Liver (tissue), 9 donors: Measurements from ENCODE around the gene CYB5D1. TPM values are rescaled to one million over a fixed set of nuclear protein-coding genes. Genes with fewer than 3 reads are reported as not detected.

Source experiments
- DNase-seq: peaks from one replicate; pipeline ENCODE4 v3.0.0-alpha.2; 2017; ENCODE audit warnings: low spot score
- H3K27ac ChIP-seq, 2 donors: one replicate each; pipeline ENCODE4 v1.7.0; 2013; ENCODE audit warnings: inconsistent platforms in 2 of 2, low read length in 2 of 2, control low read depth in 1 of 2, low read depth in 1 of 2, mild to moderate bottlenecking in 1 of 2
- H3K27me3 ChIP-seq, 4 donors: one replicate each; pipeline versions ENCODE4 v1.6.1 to v1.7.0; 2013; ENCODE audit warnings: low read length in 3 of 4, inconsistent platforms in 1 of 4, mild to moderate bottlenecking in 1 of 4, moderate library complexity in 1 of 4; ENCODE audit not compliant: control insufficient read depth in 4 of 4, insufficient read depth in 4 of 4
- H3K36me3 ChIP-seq, 4 donors: one replicate each; pipeline versions ENCODE4 v1.6.1 to v1.7.0; 2013; ENCODE audit warnings: low read length in 3 of 4, mild to moderate bottlenecking in 3 of 4, low read depth in 1 of 4, moderate library complexity in 1 of 4; ENCODE audit not compliant: control insufficient read depth in 4 of 4, insufficient read depth in 3 of 4
- H3K4me1 ChIP-seq, 4 donors: one replicate each; pipeline versions ENCODE4 v1.6.1 to v1.7.0; 2013; ENCODE audit warnings: low read length in 3 of 4, mild to moderate bottlenecking in 3 of 4, moderate library complexity in 1 of 4; ENCODE audit not compliant: control insufficient read depth in 4 of 4, insufficient read depth in 4 of 4
- H3K4me3 ChIP-seq, 3 donors: one replicate each; pipeline versions ENCODE4 v1.6.1 to v1.7.0; 2013; ENCODE audit warnings: low read length in 3 of 3, control low read depth in 1 of 3, low read depth in 1 of 3, mild to moderate bottlenecking in 1 of 3
- H3K9ac ChIP-seq, 2 donors: one replicate each; pipeline ENCODE4 v1.7.0; 2013; ENCODE audit warnings: low read length in 2 of 2, mild to moderate bottlenecking in 2 of 2, moderate library complexity in 2 of 2, control low read depth in 1 of 2, low read depth in 1 of 2
- H3K9me3 ChIP-seq, 4 donors: one replicate each; pipeline versions ENCODE4 v1.6.1 to v1.7.0; 2013; ENCODE audit warnings: low read length in 3 of 4; ENCODE audit not compliant: control insufficient read depth in 4 of 4
- CTCF ChIP-seq: fragments of 150-350 bp; IDR thresholded peaks from 2 replicates; pipeline ENCODE4 v1.5.1; 2017; ENCODE audit warnings: improper control_type of control experiment, low read depth, low read length; ENCODE audit not compliant: missing input control
- EGR1 ChIP-seq, 2 donors: IDR thresholded peaks; 2 replicates each; pipeline ENCODE4 v1.6.1; 2016 to 2018; ENCODE audit warnings: antibody characterized with exemption in 2 of 2, low read depth in 2 of 2
- FOXA2 ChIP-seq: IDR thresholded peaks from 2 replicates; pipeline ENCODE4 v1.6.1; 2016; ENCODE audit warnings: antibody characterized with exemption
- GABPA ChIP-seq, 2 donors: IDR thresholded peaks in 1 of 2; conservative IDR thresholded peaks in 1 of 2; 2 replicates each; pipeline ENCODE4 v1.6.1; 2016; ENCODE audit warnings: antibody characterized with exemption in 2 of 2, mild to moderate bottlenecking in 1 of 2, moderate library complexity in 1 of 2
- HNF4A ChIP-seq, 2 donors: conservative IDR thresholded peaks; 2 replicates each; pipeline ENCODE4 v1.6.1; 2016; ENCODE audit warnings: antibody characterized with exemption in 2 of 2, mild to moderate bottlenecking in 2 of 2
- HNF4G ChIP-seq: IDR thresholded peaks from 2 replicates; pipeline ENCODE4 v1.6.1; 2016; ENCODE audit warnings: antibody characterized with exemption
- JUND ChIP-seq, 2 donors: IDR thresholded peaks; 2 replicates each; pipeline ENCODE4 v1.6.1; 2016; ENCODE audit warnings: antibody characterized with exemption in 2 of 2
- MAX ChIP-seq: IDR thresholded peaks from 2 replicates; pipeline ENCODE4 v1.6.1; 2016; ENCODE audit warnings: antibody characterized with exemption
- NR2F2 ChIP-seq: IDR thresholded peaks from 2 replicates; pipeline ENCODE4 v1.6.1; 2016; ENCODE audit warnings: antibody characterized with exemption
- RAD21 ChIP-seq, 2 donors: IDR thresholded peaks; 2 replicates each; pipeline ENCODE4 v1.6.1; 2016; ENCODE audit warnings: antibody characterized with exemption in 2 of 2, mild to moderate bottlenecking in 2 of 2
- REST ChIP-seq: IDR thresholded peaks from 2 replicates; pipeline ENCODE4 v1.6.1; 2016; ENCODE audit warnings: antibody characterized with exemption, mild to moderate bottlenecking
- RXRA ChIP-seq, 2 donors: IDR thresholded peaks; 2 replicates each; pipeline ENCODE4 v1.6.1; 2017 to 2018; ENCODE audit warnings: antibody characterized with exemption in 2 of 2, mild to moderate bottlenecking in 1 of 2
- YY1 ChIP-seq: IDR thresholded peaks from 2 replicates; pipeline ENCODE4 v1.6.1; 2016; ENCODE audit warnings: antibody characterized with exemption, mild to moderate bottlenecking
- ZBTB33 ChIP-seq: IDR thresholded peaks from 2 replicates; pipeline ENCODE4 v1.6.1; 2016; ENCODE audit warnings: antibody characterized with exemption
- WGBS: extraction: QIAGEN DNeasy Blood & Tissue Kit; methylation state at CpG from one replicate; pipeline ENCODE4 v1.1.7; 2013; 5-methylcytosine and 5-hydroxymethylcytosine counted together
- polyA plus RNA-seq, 2 donors: library from polyadenylated mRNA; stranded (reverse) in 1 of 2; unstranded in 1 of 2; fragments of 200-250 nt in 1 of 2; fragments of >200 nt in 1 of 2; fragmentation: Nextera tagmentation in 1 of 2; extraction: Ambion mirVana in 1 of 2; gene quantifications; one replicate each; pipeline versions ENCODE4 v1.2.1 to v1.2.3, GENCODE V29; 2013 to 2015
- total RNA-seq, 2 donors: library from RNA; depleted of rRNA; stranded (reverse); fragments of >200 nt; gene quantifications; one replicate each; pipeline ENCODE4 v1.2.3, GENCODE V29; 2014
- donor health status: healthy.
- donor health status: healthy.
- donor health status: healthy.
- donor health status: healthy.
- donor health status: healthy.

Gene CYB5D1
- total and polyA plus RNA-seq, 4 donors: 2.5 to 12.0 (median 6.6) TPM

GRCh38 chr17:7855660-7856010 is 2.2 kb upstream of the CYB5D1 start:
- peak overlapping the region; percentile 86 to 97 for H3K27ac ChIP-seq
- no peak overlapping the region for H3K4me3 ChIP-seq
- no peak for DNase-seq
- H3K27me3 ChIP-seq: no peaks in the 10 kb centered on the region
- peaks cover 5 to 44% (median 33%) of the 10 kb centered on the region in 4 donors for H3K4me1 ChIP-seq
- H3K36me3 ChIP-seq: peaks cover 8 to 20% (median 12%) of the 10 kb centered on the region in 4 donors
- H3K9ac ChIP-seq: no peak overlapping the region
- 47% methylated on average over 15 of the region's 15 CpGs for WGBS
- no peaks in the 10 kb centered on the region for H3K9me3 ChIP-seq
- TF ChIP-seq REST: no peak
- TF ChIP-seq HNF4A (conservative IDR thresholded peaks at IDR 0.05): no peak
- no peak for TF ChIP-seq FOXA2
- no peak for TF ChIP-seq RAD21 (IDR thresholded peaks at IDR 0.05)
- no peak for TF ChIP-seq YY1
- no peak for TF ChIP-seq NR2F2

GRCh38 chr17:7856011-7856810 is 1.6 kb upstream of the CYB5D1 start:
- Histone ChIP-seq H3K27ac (peak overlapping the region; percentile 86 to 97), H3K9ac (peak overlapping the region; percentile 0 to 5), H3K4me1 (peaks cover 5 to 44% (median 33%) of the 10 kb centered on the region in 4 donors), H3K9me3 (no peaks in the 10 kb centered on the region), H3K4me3 (peak overlapping the region; percentile 66 to 93 (median 90)), H3K36me3 (peaks cover 8 to 14% (median 11%) of the 10 kb centered on the region in 4 donors), H3K27me3 (no peaks in the 10 kb centered on the region)
- no peak for DNase-seq
- WGBS: 15% methylated on average over 29 of the region's 29 CpGs
- TF ChIP-seq RXRA (IDR thresholded peaks at IDR 0.05): no peak
- TF ChIP-seq JUND (IDR thresholded peaks at IDR 0.05): no peak
- TF ChIP-seq EGR1 (IDR thresholded peaks at IDR 0.05; ENCODE audit: low read depth in 2 of 2): no peak
- no peak for TF ChIP-seq HNF4A (conservative IDR thresholded peaks at IDR 0.05)
- TF ChIP-seq NR2F2: peak; percentile 90
- TF ChIP-seq YY1: no peak
- no peak for TF ChIP-seq MAX

GRCh38 chr17:7856811-7857712 is 741 bp upstream of the CYB5D1 start, which contains the start of gene NAA38:
NAA38 (minus strand) TSS chr17:7857559; CDS start chr17:7857463, 96 bp downstream.
- Histone ChIP-seq H3K27me3 (no peaks in the 10 kb centered on the region), H3K27ac (peak within 1 kb of the TSS; percentile 86 to 97), H3K9ac (peak within 1 kb of the TSS; percentile 79 to 81), H3K9me3 (no peaks in the 10 kb centered on the region), H3K4me3 (peak within 1 kb of the TSS; percentile 66 to 95 (median 93)), H3K36me3 (peaks cover 8 to 12% (median 10%) of the 10 kb centered on the region in 4 donors), H3K4me1 (peaks cover 5 to 42% (median 32%) of the 10 kb centered on the region in 4 donors)
- WGBS: under 1% methylated on average over 64 of the region's 64 CpGs
- DNase-seq: peak; percentile 91
- TF ChIP-seq HNF4G: no peak
- no peak for TF ChIP-seq HNF4A (conservative IDR thresholded peaks at IDR 0.05)
- TF ChIP-seq RAD21 (IDR thresholded peaks at IDR 0.05): peak; percentile 52 to 64
- no peak for TF ChIP-seq EGR1 (IDR thresholded peaks at IDR 0.05; ENCODE audit: low read depth in 2 of 2)
- TF ChIP-seq ZBTB33: peak; percentile 100
- TF ChIP-seq CTCF: peak; percentile 42
- peak in 1 of 2 donors; percentile 61 for TF ChIP-seq GABPA (IDR thresholded peaks at IDR 0.05 in 1 of 2, conservative IDR thresholded peaks at IDR 0.05 in 1 of 2)
- TF ChIP-seq JUND (IDR thresholded peaks at IDR 0.05): no peak
- TF ChIP-seq RXRA (IDR thresholded peaks at IDR 0.05): peak; percentile 8 to 11
